Activated T-cell treated with anti-CD3 and anti-CD28 coated beads, Interleukin-2, amount 50 U/mL, for 4 hours (primary cell): ENCODE data around the gene IQGAP2. TPM values are rescaled to one million over a fixed set of nuclear protein-coding genes. Genes with fewer than 3 reads are reported as not detected.
"Not testable (repeated sequence)": the region's sequence is repeated elsewhere in the genome, so short reads cannot be mapped to it uniquely, and the experiment has no call there.

Source experiments
- ATAC-seq, 2 donors: fragments of 200-7000 bp; cut with Tn5 transposase; one replicate each; pipeline ENCODE4 v1.10.0; 2021
- DNase-seq: peaks from one replicate; pipeline ENCODE4 v3.0.0-alpha.2; 2020
- H3K27me3 Mint-ChIP-seq: one replicate; pipeline ENCODE4 v1.8.0; 2021; ENCODE audit warnings: low read depth, mixed read lengths
- H3K36me3 Mint-ChIP-seq: one replicate; pipeline ENCODE4 v1.8.0; 2022; ENCODE audit warnings: mixed read lengths; ENCODE audit not compliant: insufficient read depth
- H3K4me1 Mint-ChIP-seq: one replicate; pipeline ENCODE4 v1.8.0; 2021; ENCODE audit warnings: low read depth, mixed read lengths
- H3K4me3 Mint-ChIP-seq: one replicate; pipeline ENCODE4 v1.8.0; 2021; ENCODE audit warnings: mild to moderate bottlenecking, moderate library complexity, mixed read lengths
- H3K9me3 Mint-ChIP-seq: one replicate; pipeline ENCODE4 v1.8.0; 2021; ENCODE audit warnings: mixed read lengths
- total RNA-seq, 3 donors: library from RNA; stranded (reverse); gene quantifications; one replicate each; pipeline ENCODE4 v1.2.1, GENCODE V29; 2021

The IQGAP2 gene, protein sequence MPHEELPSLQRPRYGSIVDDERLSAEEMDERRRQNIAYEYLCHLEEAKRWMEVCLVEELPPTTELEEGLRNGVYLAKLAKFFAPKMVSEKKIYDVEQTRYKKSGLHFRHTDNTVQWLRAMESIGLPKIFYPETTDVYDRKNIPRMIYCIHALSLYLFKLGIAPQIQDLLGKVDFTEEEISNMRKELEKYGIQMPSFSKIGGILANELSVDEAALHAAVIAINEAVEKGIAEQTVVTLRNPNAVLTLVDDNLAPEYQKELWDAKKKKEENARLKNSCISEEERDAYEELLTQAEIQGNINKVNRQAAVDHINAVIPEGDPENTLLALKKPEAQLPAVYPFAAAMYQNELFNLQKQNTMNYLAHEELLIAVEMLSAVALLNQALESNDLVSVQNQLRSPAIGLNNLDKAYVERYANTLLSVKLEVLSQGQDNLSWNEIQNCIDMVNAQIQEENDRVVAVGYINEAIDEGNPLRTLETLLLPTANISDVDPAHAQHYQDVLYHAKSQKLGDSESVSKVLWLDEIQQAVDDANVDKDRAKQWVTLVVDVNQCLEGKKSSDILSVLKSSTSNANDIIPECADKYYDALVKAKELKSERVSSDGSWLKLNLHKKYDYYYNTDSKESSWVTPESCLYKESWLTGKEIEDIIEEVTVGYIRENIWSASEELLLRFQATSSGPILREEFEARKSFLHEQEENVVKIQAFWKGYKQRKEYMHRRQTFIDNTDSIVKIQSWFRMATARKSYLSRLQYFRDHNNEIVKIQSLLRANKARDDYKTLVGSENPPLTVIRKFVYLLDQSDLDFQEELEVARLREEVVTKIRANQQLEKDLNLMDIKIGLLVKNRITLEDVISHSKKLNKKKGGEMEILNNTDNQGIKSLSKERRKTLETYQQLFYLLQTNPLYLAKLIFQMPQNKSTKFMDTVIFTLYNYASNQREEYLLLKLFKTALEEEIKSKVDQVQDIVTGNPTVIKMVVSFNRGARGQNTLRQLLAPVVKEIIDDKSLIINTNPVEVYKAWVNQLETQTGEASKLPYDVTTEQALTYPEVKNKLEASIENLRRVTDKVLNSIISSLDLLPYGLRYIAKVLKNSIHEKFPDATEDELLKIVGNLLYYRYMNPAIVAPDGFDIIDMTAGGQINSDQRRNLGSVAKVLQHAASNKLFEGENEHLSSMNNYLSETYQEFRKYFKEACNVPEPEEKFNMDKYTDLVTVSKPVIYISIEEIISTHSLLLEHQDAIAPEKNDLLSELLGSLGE (N-terminal part only)
- total RNA-seq, result 10 to 100 TPM; 34.8 to 59.4 (median 38.3) TPM

DNA sequence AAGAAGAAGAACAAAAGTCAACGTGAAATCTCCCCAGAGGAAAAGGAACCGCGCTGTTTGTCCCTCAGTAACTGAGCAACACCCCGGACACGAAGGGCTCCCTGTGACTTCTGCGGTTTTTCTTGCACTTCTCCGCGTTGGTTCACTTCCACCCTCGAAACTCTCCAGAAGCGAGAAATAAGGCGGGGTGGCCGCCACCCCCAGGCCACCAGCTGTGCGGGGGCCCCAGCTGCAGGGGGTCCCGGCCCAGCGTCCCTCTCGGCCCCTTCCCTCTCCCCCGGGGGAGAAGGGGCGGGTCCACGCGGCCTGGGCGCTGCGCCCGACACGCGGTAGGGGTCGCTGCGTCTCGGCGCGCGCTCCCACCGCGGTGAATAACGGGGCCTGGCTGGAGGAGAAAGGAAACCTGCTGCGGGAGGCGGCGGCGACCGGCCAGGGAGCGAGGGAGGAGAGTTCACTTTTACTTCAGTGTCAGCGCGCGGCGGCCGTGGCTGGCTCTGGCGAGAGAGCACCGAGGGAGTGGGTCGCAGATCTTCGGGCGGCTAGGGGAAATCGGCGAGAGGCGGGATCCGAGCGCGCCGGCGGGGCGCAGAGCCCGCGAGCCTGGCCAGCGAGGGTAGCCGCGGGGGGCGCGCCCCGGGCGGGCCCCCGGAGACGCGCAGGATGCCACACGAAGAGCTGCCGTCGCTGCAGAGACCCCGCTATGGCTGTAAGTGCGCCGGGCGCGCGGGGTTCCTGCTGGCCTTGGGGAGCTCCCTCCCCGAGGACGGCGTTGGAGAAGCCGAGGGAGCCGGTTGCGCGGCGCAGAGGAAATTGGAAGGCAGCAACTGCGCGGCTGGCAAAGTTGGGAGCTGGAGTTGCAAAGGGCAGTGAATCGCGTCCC lies at the start of gene IQGAP2:
Gene IQGAP2, plus strand, starts transcription at position 400 of the 880 bp plus-strand sequence. Its CDS starts 261 bp downstream, at position 661.
- Mint-ChIP-seq H3K27me3 (no peaks in the 10 kb centered on the region), H3K4me1 (peaks cover 58% of the 10 kb centered on the region), H3K9me3 (no peaks in the 10 kb centered on the region), H3K36me3 (peaks cover 4% of the 10 kb centered on the region), H3K4me3 (peak within 1 kb of the TSS; percentile 96)
- ATAC-seq (peak; percentile 65 to 68), DNase-seq (peak; percentile 72)

DNA sequence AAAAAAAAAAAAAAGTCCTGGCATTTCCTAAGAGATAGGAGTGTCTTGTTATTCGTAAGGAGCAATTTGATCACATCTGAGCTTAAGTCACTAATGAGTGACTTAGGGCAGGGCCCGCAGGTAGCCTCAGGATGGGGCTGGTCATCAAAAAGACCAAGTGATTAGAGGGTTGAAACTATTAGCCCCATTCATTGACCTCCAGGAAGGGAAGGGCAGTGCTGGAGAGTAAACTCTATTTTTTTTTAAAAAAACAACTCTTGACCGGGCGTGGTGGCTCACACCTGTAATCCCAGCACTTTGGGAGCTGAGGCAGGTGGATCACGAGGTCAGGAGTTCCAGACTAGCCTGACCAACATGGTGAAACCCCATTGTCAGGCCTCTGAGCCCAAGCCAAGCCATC lies 46.2 kb upstream of the IQGAP2 start:
- no peak for DNase-seq
- Mint-ChIP-seq H3K4me3 (no peak overlapping the region), H3K9me3 (no peaks in the 10 kb centered on the region), H3K4me1 (no peaks in the 10 kb centered on the region), H3K27me3 (peaks cover 5% of the 10 kb centered on the region), H3K36me3 (no peaks in the 10 kb centered on the region)
- no peak for ATAC-seq

DNA sequence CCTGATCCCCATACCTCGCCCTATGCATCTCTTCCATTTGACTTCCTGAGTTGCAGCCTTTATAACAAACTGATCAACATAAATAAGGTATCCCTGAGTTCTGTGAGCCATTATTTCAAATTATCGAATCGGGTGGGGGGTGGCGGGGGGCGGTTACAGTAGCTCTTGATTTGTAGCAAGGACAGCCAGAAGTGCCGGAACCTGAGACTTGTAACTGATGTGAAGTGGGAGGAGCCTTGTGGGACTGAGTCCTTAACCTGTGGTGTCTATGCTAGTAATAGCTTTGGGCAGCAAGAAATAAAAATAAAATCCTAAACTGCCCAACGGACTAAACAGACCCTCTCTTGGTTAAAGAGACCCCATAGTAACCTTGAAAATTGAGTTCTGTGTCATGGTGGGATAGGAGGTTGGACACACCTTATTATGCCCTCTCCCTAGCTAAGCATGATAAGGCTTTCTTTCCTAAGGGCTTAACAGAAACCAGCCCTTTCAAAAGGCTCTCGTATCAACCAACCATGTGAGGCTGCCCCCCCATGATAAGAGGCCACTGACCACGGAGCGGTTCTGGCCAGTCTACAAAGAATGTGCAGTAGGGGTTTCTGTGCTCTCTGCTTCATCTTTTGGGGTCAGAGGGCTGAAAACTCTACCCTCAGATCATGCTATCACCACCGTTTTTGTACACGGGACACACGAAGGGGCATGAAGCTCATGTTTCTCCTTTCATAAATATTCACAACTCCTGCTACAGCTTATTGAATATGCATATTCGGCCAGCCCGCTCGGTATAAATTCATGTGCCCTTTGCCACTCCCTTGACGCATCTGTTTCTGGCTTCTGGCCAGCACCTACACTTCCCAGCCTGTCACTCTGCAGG lies 39.5 kb upstream of the IQGAP2 start:
- Mint-ChIP-seq H3K4me3 (no peak overlapping the region), H3K36me3 (no peaks in the 10 kb centered on the region), H3K4me1 (peaks cover 15% of the 10 kb centered on the region), H3K9me3 (no peaks in the 10 kb centered on the region), H3K27me3 (no peaks in the 10 kb centered on the region)
- ATAC-seq, result no peak
- no peak for DNase-seq

GRCh38 chr5:76364226-76364589 lies 38.9 kb upstream of the IQGAP2 start:
- H3K9me3 Mint-ChIP-seq, result no peaks in the 10 kb centered on the region
- H3K27me3 Mint-ChIP-seq, result no peaks in the 10 kb centered on the region
- ATAC-seq (no peak), DNase-seq (no peak)
- H3K36me3 Mint-ChIP-seq, result no peaks in the 10 kb centered on the region
- H3K4me1 Mint-ChIP-seq, result peaks cover 18% of the 10 kb centered on the region
- no peak overlapping the region for H3K4me3 Mint-ChIP-seq

GRCh38 chr5:76365561-76365960 lies 37.5 kb upstream of the IQGAP2 start:
- Mint-ChIP-seq H3K4me3 (no peak overlapping the region), H3K36me3 (no peaks in the 10 kb centered on the region), H3K27me3 (no peaks in the 10 kb centered on the region), H3K4me1 (peaks cover 18% of the 10 kb centered on the region), H3K9me3 (no peaks in the 10 kb centered on the region)
- no peak for ATAC-seq
- DNase-seq, result no peak

GRCh38 chr5:76366596-76366995 lies 36.5 kb upstream of the IQGAP2 start:
- DNase-seq, result no peak
- peaks cover 18% of the 10 kb centered on the region for H3K4me1 Mint-ChIP-seq
- no peaks in the 10 kb centered on the region for H3K27me3 Mint-ChIP-seq
- H3K4me3 Mint-ChIP-seq, result no peak overlapping the region
- no peaks in the 10 kb centered on the region for H3K9me3 Mint-ChIP-seq
- no peaks in the 10 kb centered on the region for H3K36me3 Mint-ChIP-seq
- ATAC-seq, result no peak

- no peak for DNase-seq
- H3K4me3 Mint-ChIP-seq, result no peak overlapping the region
Measured at GRCh38 chr5:76367623-76368371, 35.3 kb upstream of the IQGAP2 start.

GRCh38 chr5:76368941-76369340 lies 34.1 kb upstream of the IQGAP2 start:
- no peak for DNase-seq
- no peak for ATAC-seq
- H3K4me1 Mint-ChIP-seq, result peaks cover 16% of the 10 kb centered on the region
- H3K4me3 Mint-ChIP-seq, result no peak overlapping the region
- no peaks in the 10 kb centered on the region for H3K36me3 Mint-ChIP-seq
- no peaks in the 10 kb centered on the region for H3K27me3 Mint-ChIP-seq
- H3K9me3 Mint-ChIP-seq, result no peaks in the 10 kb centered on the region

More at GRCh38 chr5:76367623-76368371, 35.3 kb upstream of the IQGAP2 start:
- peak; percentile 95 to 98 for ATAC-seq
- Mint-ChIP-seq H3K27me3 (no peaks in the 10 kb centered on the region), H3K9me3 (no peaks in the 10 kb centered on the region), H3K36me3 (no peaks in the 10 kb centered on the region), H3K4me1 (peaks cover 18% of the 10 kb centered on the region)

- not testable (repeated sequence) for H3K4me3 Mint-ChIP-seq, H3K9me3 Mint-ChIP-seq, DNase-seq, H3K36me3 Mint-ChIP-seq, ATAC-seq, H3K27me3 Mint-ChIP-seq
- H3K4me1 Mint-ChIP-seq, result peaks cover 14% of the 10 kb centered on the region
Measured at GRCh38 chr5:76369668-76370067, 33.4 kb upstream of the IQGAP2 start.

GRCh38 chr5:76371960-76372322 lies 31.1 kb upstream of the IQGAP2 start:
- ATAC-seq, result no peak

GRCh38 chr5:76372323-76373054 lies 30.6 kb upstream of the IQGAP2 start:
- no peak overlapping the region for H3K4me3 Mint-ChIP-seq
- H3K4me1 Mint-ChIP-seq, result peaks cover 11% of the 10 kb centered on the region
- DNase-seq, result no peak
- ATAC-seq, result no peak
- no peaks in the 10 kb centered on the region for H3K27me3 Mint-ChIP-seq
- H3K36me3 Mint-ChIP-seq, result no peaks in the 10 kb centered on the region
- no peaks in the 10 kb centered on the region for H3K9me3 Mint-ChIP-seq

More at GRCh38 chr5:76371960-76372322, 31.1 kb upstream of the IQGAP2 start:
- no peak overlapping the region for H3K4me3 Mint-ChIP-seq
- no peaks in the 10 kb centered on the region for H3K36me3 Mint-ChIP-seq
- no peak for DNase-seq
- H3K4me1 Mint-ChIP-seq, result peaks cover 14% of the 10 kb centered on the region
- no peaks in the 10 kb centered on the region for H3K27me3 Mint-ChIP-seq
- H3K9me3 Mint-ChIP-seq, result no peaks in the 10 kb centered on the region
